ENCODE data around the gene DISC1. TPM values are rescaled to one million over a fixed set of nuclear protein-coding genes. Genes with fewer than 3 reads are reported as not detected.

Gene DISC1
- total RNA-seq, 1 donor from 2014 or later = 12.3 TPM

DNA sequence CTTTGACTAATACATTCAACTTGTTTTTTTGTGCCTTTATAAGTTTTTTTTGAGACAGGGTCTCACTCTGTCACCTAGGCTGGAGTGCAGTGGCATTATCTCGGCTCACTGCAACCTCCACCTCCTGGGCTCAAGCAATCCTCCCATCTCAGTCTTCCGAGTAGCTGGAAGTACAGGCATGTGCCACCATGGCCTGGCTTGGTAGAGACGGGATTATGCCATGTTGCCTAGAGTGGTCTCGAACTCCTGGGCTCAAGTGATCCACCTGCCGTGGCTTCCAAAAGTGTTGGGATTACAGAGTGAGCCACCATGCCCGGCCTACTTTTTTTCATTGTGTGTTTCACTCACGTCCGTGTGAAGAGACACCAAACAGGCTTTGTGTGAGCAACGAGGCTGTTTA, 202.7 kb downstream of the DISC1 start:
- H3K4me3 ChIP-seq = no peak overlapping the region
- H3K4me1 ChIP-seq = peaks cover 6% of the 10 kb centered on the region
- DNase-seq (ENCODE audit: extremely low spot score in 2 of 2) = no peak
- no peaks in the 10 kb centered on the region for H3K27me3 ChIP-seq
- intact Hi-C loops (cut with DNase I) = no loop called here
- no peaks in the 10 kb centered on the region for H3K36me3 ChIP-seq
- TF ChIP-seq, protein P1, sequence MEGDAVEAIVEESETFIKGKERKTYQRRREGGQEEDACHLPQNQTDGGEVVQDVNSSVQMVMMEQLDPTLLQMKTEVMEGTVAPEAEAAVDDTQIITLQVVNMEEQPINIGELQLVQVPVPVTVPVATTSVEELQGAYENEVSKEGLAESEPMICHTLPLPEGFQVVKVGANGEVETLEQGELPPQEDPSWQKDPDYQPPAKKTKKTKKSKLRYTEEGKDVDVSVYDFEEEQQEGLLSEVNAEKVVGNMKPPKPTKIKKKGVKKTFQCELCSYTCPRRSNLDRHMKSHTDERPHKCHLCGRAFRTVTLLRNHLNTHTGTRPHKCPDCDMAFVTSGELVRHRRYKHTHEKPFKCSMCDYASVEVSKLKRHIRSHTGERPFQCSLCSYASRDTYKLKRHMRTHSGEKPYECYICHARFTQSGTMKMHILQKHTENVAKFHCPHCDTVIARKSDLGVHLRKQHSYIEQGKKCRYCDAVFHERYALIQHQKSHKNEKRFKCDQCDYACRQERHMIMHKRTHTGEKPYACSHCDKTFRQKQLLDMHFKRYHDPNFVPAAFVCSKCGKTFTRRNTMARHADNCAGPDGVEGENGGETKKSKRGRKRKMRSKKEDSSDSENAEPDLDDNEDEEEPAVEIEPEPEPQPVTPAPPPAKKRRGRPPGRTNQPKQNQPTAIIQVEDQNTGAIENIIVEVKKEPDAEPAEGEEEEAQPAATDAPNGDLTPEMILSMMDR (IDR thresholded peaks at IDR 0.05) = no peak
- TF ChIP-seq POLR2AphosphoS5 (IDR thresholded peaks at IDR 0.05; ENCODE audit: insufficient read depth in 1 of 2, low read depth in 1 of 2) = no peak
- TF ChIP-seq POLR2A (IDR thresholded peaks at IDR 0.05) = no peak
- no peaks in the 10 kb centered on the region for H3K9me3 ChIP-seq
- H3K27ac ChIP-seq = no peak overlapping the region

DNA sequence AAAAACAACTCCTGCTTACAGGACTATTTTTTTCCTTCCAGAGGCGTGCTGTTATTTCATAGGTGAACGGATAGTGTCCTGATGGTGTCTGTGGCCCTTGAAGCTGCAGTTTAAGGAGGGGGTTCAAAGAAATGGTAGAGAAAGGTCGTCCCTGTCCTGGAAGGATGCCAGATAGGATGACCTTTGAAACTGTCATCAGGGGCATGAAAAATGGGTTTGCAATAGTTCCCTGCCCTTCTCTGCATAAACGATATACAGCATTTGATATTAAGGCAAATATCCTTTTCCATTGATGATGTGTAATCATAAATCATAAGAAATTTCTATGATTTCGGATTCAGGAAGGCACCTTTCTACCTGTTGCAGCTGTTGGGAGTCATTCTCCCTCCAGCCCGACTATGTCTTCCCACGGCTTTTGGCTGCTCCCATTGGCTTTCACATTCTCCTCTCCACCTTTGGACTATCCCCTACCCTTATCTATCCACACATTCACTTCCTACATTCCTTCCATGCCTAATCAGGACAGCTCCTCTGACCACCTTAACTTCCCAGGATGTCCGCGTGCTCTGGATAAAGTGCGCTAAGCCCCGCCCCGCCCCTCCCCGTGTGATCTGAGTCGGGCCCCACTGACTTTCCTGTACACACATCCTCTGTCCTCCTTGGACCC, 209.8 kb downstream of the DISC1 start:
- no peak for TF ChIP-seq POLR2A (IDR thresholded peaks at IDR 0.05)
- TF ChIP-seq, protein P1 (IDR thresholded peaks at IDR 0.05) = no peak
- no peak for TF ChIP-seq POLR2AphosphoS5 (IDR thresholded peaks at IDR 0.05; ENCODE audit: insufficient read depth in 1 of 2, low read depth in 1 of 2)
- no peak for DNase-seq (ENCODE audit: extremely low spot score in 2 of 2)
- no peak overlapping the region for H3K27ac ChIP-seq
- no peak overlapping the region for H3K4me3 ChIP-seq
- H3K36me3 ChIP-seq = no peaks in the 10 kb centered on the region
- H3K9me3 ChIP-seq = no peaks in the 10 kb centered on the region
- intact Hi-C loops (cut with DNase I) = no loop called here
- H3K27me3 ChIP-seq = no peaks in the 10 kb centered on the region
- H3K4me1 ChIP-seq = no peaks in the 10 kb centered on the region

DNA sequence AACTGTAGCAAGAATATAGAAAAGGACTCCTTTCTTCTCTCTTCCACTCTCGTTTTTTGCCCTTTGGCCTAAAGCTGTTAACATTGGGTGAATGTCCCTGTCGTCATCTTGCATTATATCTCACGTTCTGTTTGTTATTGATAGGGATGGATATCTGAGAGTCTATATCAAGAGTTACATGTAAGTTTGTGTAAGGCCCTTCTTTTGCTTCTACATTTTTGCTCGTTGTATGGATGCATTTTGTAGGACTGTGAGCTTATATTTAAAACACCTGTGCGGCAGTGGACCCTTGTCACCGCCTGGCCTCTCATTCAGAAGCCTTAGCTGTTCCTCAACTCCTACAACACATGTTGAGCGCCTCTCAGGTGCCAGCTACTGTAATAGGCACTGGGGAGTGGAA, 211.9 kb downstream of the DISC1 start:
- no peak overlapping the region for H3K4me3 ChIP-seq
- intact Hi-C loops (cut with DNase I) = no loop called here
- H3K27ac ChIP-seq = no peak overlapping the region
- H3K4me1 ChIP-seq = no peaks in the 10 kb centered on the region
- no peak for TF ChIP-seq POLR2AphosphoS5 (IDR thresholded peaks at IDR 0.05; ENCODE audit: insufficient read depth in 1 of 2, low read depth in 1 of 2)
- TF ChIP-seq POLR2A (IDR thresholded peaks at IDR 0.05) = no peak
- TF ChIP-seq, protein P1 (IDR thresholded peaks at IDR 0.05) = no peak
- H3K36me3 ChIP-seq = no peaks in the 10 kb centered on the region
- H3K27me3 ChIP-seq = no peaks in the 10 kb centered on the region
- H3K9me3 ChIP-seq = no peaks in the 10 kb centered on the region
- DNase-seq (ENCODE audit: extremely low spot score in 2 of 2) = no peak

DNA sequence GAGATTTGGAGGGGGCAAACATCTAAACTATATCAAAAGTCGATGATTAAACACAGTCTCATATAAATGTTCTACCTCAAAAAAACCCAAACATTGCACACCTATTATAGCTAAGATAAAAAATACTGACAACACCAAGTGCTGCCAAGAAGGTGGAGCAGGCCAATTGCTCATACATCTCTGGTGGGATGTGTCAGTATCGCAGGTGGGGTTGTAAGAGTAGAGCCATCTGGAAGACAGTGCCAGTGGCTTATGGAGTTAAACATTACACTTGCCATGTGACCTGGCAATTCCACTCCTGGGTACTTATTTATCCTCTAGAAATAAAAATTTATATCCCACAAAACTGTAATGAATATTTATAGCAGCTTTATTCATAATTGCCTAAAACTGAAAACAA, 213.4 kb downstream of the DISC1 start:
- intact Hi-C loops (cut with DNase I) = no loop called here
- H3K4me1 ChIP-seq = no peaks in the 10 kb centered on the region
- TF ChIP-seq, protein P1 (IDR thresholded peaks at IDR 0.05) = no peak
- TF ChIP-seq POLR2A (IDR thresholded peaks at IDR 0.05) = no peak
- no peak for TF ChIP-seq POLR2AphosphoS5 (IDR thresholded peaks at IDR 0.05; ENCODE audit: insufficient read depth in 1 of 2, low read depth in 1 of 2)
- H3K27me3 ChIP-seq = no peaks in the 10 kb centered on the region
- no peak overlapping the region for H3K27ac ChIP-seq
- no peaks in the 10 kb centered on the region for H3K36me3 ChIP-seq
- no peak for DNase-seq (ENCODE audit: extremely low spot score in 2 of 2)
- no peak overlapping the region for H3K4me3 ChIP-seq
- no peaks in the 10 kb centered on the region for H3K9me3 ChIP-seq

DNA sequence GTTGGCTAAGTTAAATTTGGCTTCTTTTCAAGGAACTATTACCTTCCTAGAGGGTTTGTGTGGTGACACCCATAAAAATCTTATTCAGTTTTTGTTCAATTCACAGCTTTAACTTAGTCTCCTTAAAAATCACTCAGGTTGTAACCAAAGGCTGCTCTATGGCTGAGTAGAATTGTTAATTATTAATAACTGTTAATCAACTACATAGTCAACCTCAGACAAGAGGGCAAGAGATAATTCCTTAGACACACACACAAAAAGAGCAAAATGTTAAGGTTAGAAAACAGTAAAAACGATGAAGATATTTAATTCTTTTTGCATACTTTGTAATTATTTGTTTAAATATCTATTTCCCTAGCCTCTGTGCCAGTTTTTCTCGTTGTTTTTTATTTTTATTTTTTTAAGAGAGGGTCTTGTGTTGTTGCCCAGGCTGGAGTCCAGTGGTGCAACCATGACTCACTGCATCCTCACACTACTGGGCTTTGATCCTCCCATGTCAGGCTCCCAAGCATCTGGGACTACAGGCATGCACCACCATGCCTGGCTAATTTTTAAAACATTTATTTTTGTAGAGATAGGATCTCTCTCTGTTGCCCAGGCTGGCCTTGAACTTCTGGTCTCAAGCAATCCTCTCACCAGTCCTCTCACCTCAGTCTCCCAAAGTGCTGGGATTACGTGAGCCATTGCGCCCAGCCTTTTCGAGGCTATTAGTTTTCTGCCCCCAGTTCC, 215.2 kb downstream of the DISC1 start:
- Histone ChIP-seq H3K27ac (no peak overlapping the region), H3K27me3 (no peaks in the 10 kb centered on the region), H3K36me3 (no peaks in the 10 kb centered on the region), H3K4me1 (no peaks in the 10 kb centered on the region), H3K9me3 (no peaks in the 10 kb centered on the region), H3K4me3 (no peak overlapping the region)
- intact Hi-C loops (cut with DNase I) = no loop called here
- TF ChIP-seq, protein P1 (IDR thresholded peaks at IDR 0.05) = no peak
- TF ChIP-seq POLR2AphosphoS5 (IDR thresholded peaks at IDR 0.05; ENCODE audit: insufficient read depth in 1 of 2, low read depth in 1 of 2) (no peak), POLR2A (IDR thresholded peaks at IDR 0.05) (no peak)
- no peak for DNase-seq (ENCODE audit: extremely low spot score in 2 of 2)

Measured in vagina (tissue), 2 donors.